Nephron progenitor cell (in vitro differentiated cells): Measurements from ENCODE around the gene CEP112.

Experiments used
- DNase-seq: peaks from one replicate; pipeline ENCODE4 v3.0.0; 2021
- H3K27ac Mint-ChIP-seq: 2 replicates; pipeline ENCODE4 v1.8.0; 2021; ENCODE audit warnings: mild to moderate bottlenecking, moderate library complexity, mixed read lengths
- H3K27me3 Mint-ChIP-seq: 2 replicates; pipeline ENCODE4 v1.8.0; 2021; ENCODE audit warnings: mild to moderate bottlenecking, low read depth, mixed read lengths; ENCODE audit not compliant: poor library complexity
- H3K36me3 Mint-ChIP-seq: 2 replicates; pipeline ENCODE4 v1.8.0; 2021; ENCODE audit warnings: low read depth, mixed read lengths
- H3K4me1 Mint-ChIP-seq: 2 replicates; pipeline ENCODE4 v1.8.0; 2021; ENCODE audit warnings: mixed read lengths
- H3K4me3 Mint-ChIP-seq: 2 replicates; pipeline ENCODE4 v1.8.0; 2021; ENCODE audit warnings: mild to moderate bottlenecking, moderate library complexity, mixed read lengths
- H3K9me3 Mint-ChIP-seq: 2 replicates; pipeline ENCODE4 v1.8.0; 2021; ENCODE audit warnings: mild to moderate bottlenecking, moderate library complexity, mixed read lengths
- CTCF ChIP-seq: fragments of 200-600 bp; sonication (generic); IDR thresholded peaks from 2 replicates; pipeline ENCODE4 v1.5.0; 2021; ENCODE audit warnings: antibody characterized with exemption

CEP112 gene

DNA sequence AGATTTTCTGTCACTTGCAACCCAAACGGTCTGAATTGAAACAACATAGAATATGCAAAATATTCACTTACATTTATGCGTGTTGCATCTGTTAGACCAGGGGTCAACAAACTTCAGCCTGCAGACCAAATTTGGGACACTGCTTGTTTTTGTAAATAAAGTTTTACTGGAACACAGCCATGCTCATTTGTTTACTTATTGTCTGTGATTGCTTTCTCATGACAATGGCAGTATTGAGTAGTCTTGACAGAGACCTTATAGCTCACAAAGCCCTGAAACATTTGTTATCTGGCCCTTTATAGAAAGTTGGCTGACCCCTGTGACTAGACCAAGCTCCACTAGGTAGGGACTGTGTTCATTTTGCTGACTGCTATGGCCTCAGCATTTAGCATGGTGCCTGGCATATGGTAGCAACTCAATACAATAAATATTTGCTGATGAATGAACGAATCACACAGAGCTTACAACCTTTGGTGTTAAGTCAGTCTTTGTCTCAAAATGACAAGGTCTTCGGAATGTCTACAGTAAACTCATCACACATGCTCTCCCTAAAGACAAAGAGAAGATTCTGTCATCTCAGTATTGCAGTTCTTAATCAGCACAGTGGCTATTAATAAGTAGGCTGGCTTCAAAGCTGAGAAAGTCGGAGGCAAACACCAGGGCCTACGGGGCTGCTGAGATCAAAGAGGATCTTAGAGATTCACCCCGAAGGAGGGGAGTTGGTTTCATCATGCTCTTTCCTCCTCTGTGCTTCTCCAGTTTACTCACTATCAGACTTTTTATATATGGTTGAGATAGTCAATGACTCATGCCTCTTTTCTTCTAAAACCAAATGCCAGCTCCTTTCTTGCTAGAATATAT is 535.3 kb downstream of the CEP112 start:
- no peak for DNase-seq
- H3K4me3 Mint-ChIP-seq: no peak overlapping the region
- H3K9me3 Mint-ChIP-seq: no peaks in the 10 kb centered on the region
- H3K27ac Mint-ChIP-seq: no peak overlapping the region
- peaks cover 4% of the 10 kb centered on the region for H3K36me3 Mint-ChIP-seq
- peaks cover 21% of the 10 kb centered on the region for H3K4me1 Mint-ChIP-seq
- no peaks in the 10 kb centered on the region for H3K27me3 Mint-ChIP-seq
- TF ChIP-seq CTCF: no peak

DNA sequence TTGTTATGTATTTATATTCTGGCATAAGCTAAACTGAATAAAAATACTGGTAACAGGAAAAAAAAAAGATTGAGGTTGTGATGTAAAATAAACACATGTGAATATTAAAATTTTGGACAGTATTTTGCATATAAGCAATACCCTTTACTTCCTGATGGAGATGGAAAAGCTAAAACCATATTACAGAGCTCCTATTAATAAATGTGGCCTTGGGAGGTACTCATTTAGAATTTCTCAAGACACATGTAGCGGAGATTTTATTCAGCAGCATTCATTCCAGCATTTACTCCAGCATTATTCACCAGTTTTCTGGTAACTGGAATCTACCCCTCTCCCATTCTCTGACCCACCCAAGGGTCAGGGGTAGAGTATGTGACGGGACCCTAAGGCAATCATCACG is 536.2 kb downstream of the CEP112 start:
- peaks cover 21% of the 10 kb centered on the region for H3K4me1 Mint-ChIP-seq
- H3K4me3 Mint-ChIP-seq: no peak overlapping the region
- no peak for DNase-seq
- TF ChIP-seq CTCF: no peak
- no peaks in the 10 kb centered on the region for H3K27me3 Mint-ChIP-seq
- H3K27ac Mint-ChIP-seq: no peak overlapping the region
- peaks cover 4% of the 10 kb centered on the region for H3K36me3 Mint-ChIP-seq
- H3K9me3 Mint-ChIP-seq: no peaks in the 10 kb centered on the region

GRCh38 chr17:65644545-65644944 is 547.4 kb downstream of the CEP112 start:
- no peak overlapping the region for H3K27ac Mint-ChIP-seq
- no peak overlapping the region for H3K4me3 Mint-ChIP-seq
- TF ChIP-seq CTCF: no peak
- H3K27me3 Mint-ChIP-seq: peaks cover 4% of the 10 kb centered on the region
- no peaks in the 10 kb centered on the region for H3K4me1 Mint-ChIP-seq
- H3K36me3 Mint-ChIP-seq: peaks cover 50% of the 10 kb centered on the region
- peaks cover 54% of the 10 kb centered on the region for H3K9me3 Mint-ChIP-seq
- no peak for DNase-seq

GRCh38 chr17:65638221-65638975 is 553.5 kb downstream of the CEP112 start:
- peaks cover 11% of the 10 kb centered on the region for H3K4me1 Mint-ChIP-seq
- H3K36me3 Mint-ChIP-seq: peaks cover 29% of the 10 kb centered on the region
- peaks cover 4% of the 10 kb centered on the region for H3K27me3 Mint-ChIP-seq
- no peak for TF ChIP-seq CTCF
- no peak for DNase-seq
- peaks cover 27% of the 10 kb centered on the region for H3K9me3 Mint-ChIP-seq
- no peak overlapping the region for H3K4me3 Mint-ChIP-seq
- no peak overlapping the region for H3K27ac Mint-ChIP-seq

GRCh38 chr17:65637786-65638185 is 554.1 kb downstream of the CEP112 start:
- no peak overlapping the region for H3K4me3 Mint-ChIP-seq
- H3K4me1 Mint-ChIP-seq: peaks cover 11% of the 10 kb centered on the region
- H3K9me3 Mint-ChIP-seq: peaks cover 25% of the 10 kb centered on the region
- TF ChIP-seq CTCF: no peak
- H3K36me3 Mint-ChIP-seq: peaks cover 30% of the 10 kb centered on the region
- no peak for DNase-seq
- H3K27ac Mint-ChIP-seq: no peak overlapping the region
- peaks cover 4% of the 10 kb centered on the region for H3K27me3 Mint-ChIP-seq
